Gastrocnemius medialis (tissue), 4 donors: ENCODE data around the gene SLC36A3. TPM values are rescaled to one million over a fixed set of nuclear protein-coding genes. Genes with fewer than 3 reads are reported as not detected.

ENCODE experiments used
- ATAC-seq, 2 donors: fragments of 150-250 bp; one replicate each; pipeline ENCODE4 v1.9.1; 2016
- DNase-seq, 2 donors: peaks; one replicate each; pipeline ENCODE4 v3.0.0-alpha.2; 2019
- H3K27ac ChIP-seq, 4 donors: fragments of 200-600 bp; sonication (generic); 1 replicate in 1 of 4; 2 replicates in 3 of 4; pipeline ENCODE4 v1.5.1; 2016 to 2018; ENCODE audit warnings: mild to moderate bottlenecking in 2 of 4, moderate library complexity in 1 of 4
- H3K27me3 ChIP-seq, 3 donors: fragments of 200-600 bp; sonication (generic) in 2 of 3; 1 replicate in 1 of 3; 2 replicates in 2 of 3; pipeline versions ENCODE4 v1.5.1 to v1.6.0; 2016 to 2019; ENCODE audit warnings: mild to moderate bottlenecking in 1 of 3, moderate library complexity in 1 of 3
- H3K36me3 ChIP-seq, 2 donors: fragments of 200-600 bp; sonication (generic) in 1 of 2; one replicate each; pipeline ENCODE4 v1.5.1; 2017 to 2018
- H3K4me1 ChIP-seq, 2 donors: fragments of 200-600 bp; sonication (generic) in 1 of 2; one replicate each; pipeline ENCODE4 v1.5.1; 2016 to 2017; ENCODE audit warnings: mild to moderate bottlenecking in 2 of 2
- H3K4me3 ChIP-seq, 4 donors: fragments of 200-600 bp; sonication (generic) in 3 of 4; 1 replicate in 1 of 4; 2 replicates in 3 of 4; pipeline ENCODE4 v1.5.1; 2016 to 2019; ENCODE audit warnings: mild to moderate bottlenecking in 2 of 4
- H3K9me3 ChIP-seq, 3 donors: fragments of 200-600 bp; sonication (generic) in 2 of 3; 1 replicate in 1 of 3; 2 replicates in 2 of 3; pipeline ENCODE4 v1.5.1; 2016 to 2019
- CTCF ChIP-seq, 5 experiments: fragments of 450-650 bp in 3 of 5; fragments of 200-600 bp in 2 of 5; sonication (generic) in 2 of 5; IDR thresholded peaks in 4 of 5; conservative IDR thresholded peaks in 1 of 5; 1 replicate in 4 of 5; 2 replicates in 1 of 5; pipeline ENCODE4 v1.5.1; 2016 to 2019; ENCODE audit warnings: antibody characterized with exemption in 5 of 5, mild to moderate bottlenecking in 3 of 5, moderate library complexity in 3 of 5
- POLR2A ChIP-seq, 2 donors: fragments of 450-650 bp; IDR thresholded peaks; one replicate each; pipeline ENCODE4 v1.6.1; 2017; ENCODE audit warnings: antibody characterized with exemption in 2 of 2, mild to moderate bottlenecking in 2 of 2, moderate library complexity in 2 of 2
- in situ Hi-C, 4 donors: fragments of 200-750 bp; cut with MboI; loops; one replicate each; pipeline versions ENCODE4 v1.15.0 to v1.8.0; 2017; ENCODE audit warnings: low sequenced_read_pairs in 4 of 4
- intact Hi-C: fragments of 100-400 bp; cut with DNase I; formaldehyde crosslinking; loops from one replicate; pipeline ENCODE4 v1.15.1; 2023; ENCODE audit warnings: low total_unique reads
- total RNA-seq, 4 donors: library from RNA; depleted of rRNA; stranded (reverse); fragments of >200 nt; gene quantifications; one replicate each; pipeline versions ENCODE4 v1.1.0 to v1.2.3, GENCODE V29; 2016

The SLC36A3 gene
- total RNA-seq, 4 donors from 2014 or later: not detected

- ATAC-seq: no peak
- in situ Hi-C loops: no loop called here
Measured at GRCh38 chr5:151288180-151288579, 15.4 kb downstream of the SLC36A3 start.

GRCh38 chr5:151286246-151286645, 17.3 kb downstream of the SLC36A3 start:
- Histone ChIP-seq H3K27me3 (no peaks in the 10 kb centered on the region), H3K36me3 (no peaks in the 10 kb centered on the region), H3K4me1 (no peaks in the 10 kb centered on the region), H3K4me3 (no peak overlapping the region), H3K9me3 (no peaks in the 10 kb centered on the region), H3K27ac (no peak overlapping the region)
- intact Hi-C loops (no loop called here), in situ Hi-C loops (no loop called here)
- DNase-seq (no peak), ATAC-seq (no peak)
- TF ChIP-seq CTCF (IDR thresholded peaks at IDR 0.05 in 4 of 5, conservative IDR thresholded peaks at IDR 0.05 in 1 of 5) (no peak), POLR2A (IDR thresholded peaks at IDR 0.05) (no peak)

More at GRCh38 chr5:151288180-151288579, 15.4 kb downstream of the SLC36A3 start:
- intact Hi-C loops: no loop called here
- TF ChIP-seq POLR2A (IDR thresholded peaks at IDR 0.05) (no peak), CTCF (IDR thresholded peaks at IDR 0.05 in 4 of 5, conservative IDR thresholded peaks at IDR 0.05 in 1 of 5) (no peak)
- DNase-seq: no peak
- H3K4me1 ChIP-seq: no peaks in the 10 kb centered on the region
- no peak overlapping the region for H3K27ac ChIP-seq
- H3K36me3 ChIP-seq: no peaks in the 10 kb centered on the region
- H3K9me3 ChIP-seq: no peaks in the 10 kb centered on the region
- no peak overlapping the region for H3K4me3 ChIP-seq
- H3K27me3 ChIP-seq: no peaks in the 10 kb centered on the region

- Histone ChIP-seq H3K27ac (no peak overlapping the region), H3K36me3 (no peaks in the 10 kb centered on the region), H3K4me3 (no peak overlapping the region), H3K4me1 (no peaks in the 10 kb centered on the region), H3K9me3 (no peaks in the 10 kb centered on the region), H3K27me3 (no peaks in the 10 kb centered on the region)
- no peak for ATAC-seq
- intact Hi-C loops: no loop called here
- TF ChIP-seq POLR2A (IDR thresholded peaks at IDR 0.05): no peak
- no peak for TF ChIP-seq CTCF (IDR thresholded peaks at IDR 0.05 in 4 of 5, conservative IDR thresholded peaks at IDR 0.05 in 1 of 5)
- in situ Hi-C loops: no loop called here
- no peak for DNase-seq
Measured at GRCh38 chr5:151285683-151286082, 17.9 kb downstream of the SLC36A3 start.

GRCh38 chr5:151284392-151284967, 19.1 kb downstream of the SLC36A3 start:
- no peak for DNase-seq
- no peaks in the 10 kb centered on the region for H3K4me1 ChIP-seq
- H3K27ac ChIP-seq: no peak overlapping the region
- H3K4me3 ChIP-seq: no peak overlapping the region
- TF ChIP-seq POLR2A (IDR thresholded peaks at IDR 0.05) (no peak), CTCF (IDR thresholded peaks at IDR 0.05 in 4 of 5, conservative IDR thresholded peaks at IDR 0.05 in 1 of 5) (no peak)
- in situ Hi-C loops: no loop called here
- intact Hi-C loops: no loop called here
- ATAC-seq: no peak
- no peaks in the 10 kb centered on the region for H3K9me3 ChIP-seq
- no peaks in the 10 kb centered on the region for H3K27me3 ChIP-seq
- H3K36me3 ChIP-seq: no peaks in the 10 kb centered on the region
